ENCODE results near the gene RAD1.

Gene RAD1

GRCh38 chr5:34915139-34915855, at the start of gene RAD1, which contains the start of gene BRIX1:
RAD1 (minus strand) TSS chr5:34915504; CDS start chr5:34914892, 612 bp downstream.
BRIX1 (plus strand) TSS chr5:34915711; CDS start chr5:34915739, 28 bp downstream.
- no peak for TF ChIP-seq JUND (IDR thresholded peaks at IDR 0.05; ENCODE audit: low read depth)
- in situ Hi-C loops (cut with HindIII; ENCODE audit: low pct_unique_long_range_greater_than_20kb, low sequenced_read_pairs): no loop called here
- DNase-seq (ENCODE audit: low read depth in 1 of 2, low spot score in 1 of 2): peak; percentile 76 to 98

DNA sequence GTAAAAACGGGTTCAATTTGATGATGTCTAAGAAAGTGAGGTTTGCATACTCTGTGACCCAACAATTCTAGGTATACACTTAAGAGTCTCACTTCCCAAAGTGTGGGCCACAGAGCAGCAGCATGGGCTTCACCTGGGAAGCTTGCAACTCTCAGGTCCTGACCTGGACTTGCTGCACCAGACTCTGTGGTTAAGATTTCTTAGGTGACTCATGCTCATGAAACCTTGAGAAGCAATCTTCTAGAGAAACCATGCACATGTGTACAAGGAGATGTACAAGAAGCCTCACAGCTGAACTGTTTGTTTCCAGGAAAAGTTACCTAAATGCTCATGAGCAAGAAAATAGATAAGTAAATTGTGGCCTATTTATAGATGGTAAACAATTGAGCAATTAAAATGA, 44.0 kb upstream of the RAD1 start:
- no peak for DNase-seq (ENCODE audit: low read depth in 1 of 2, low spot score in 1 of 2)
- in situ Hi-C loops (cut with HindIII; ENCODE audit: low pct_unique_long_range_greater_than_20kb, low sequenced_read_pairs): no loop called here
- no peak for TF ChIP-seq JUND (IDR thresholded peaks at IDR 0.05; ENCODE audit: low read depth)

DNA sequence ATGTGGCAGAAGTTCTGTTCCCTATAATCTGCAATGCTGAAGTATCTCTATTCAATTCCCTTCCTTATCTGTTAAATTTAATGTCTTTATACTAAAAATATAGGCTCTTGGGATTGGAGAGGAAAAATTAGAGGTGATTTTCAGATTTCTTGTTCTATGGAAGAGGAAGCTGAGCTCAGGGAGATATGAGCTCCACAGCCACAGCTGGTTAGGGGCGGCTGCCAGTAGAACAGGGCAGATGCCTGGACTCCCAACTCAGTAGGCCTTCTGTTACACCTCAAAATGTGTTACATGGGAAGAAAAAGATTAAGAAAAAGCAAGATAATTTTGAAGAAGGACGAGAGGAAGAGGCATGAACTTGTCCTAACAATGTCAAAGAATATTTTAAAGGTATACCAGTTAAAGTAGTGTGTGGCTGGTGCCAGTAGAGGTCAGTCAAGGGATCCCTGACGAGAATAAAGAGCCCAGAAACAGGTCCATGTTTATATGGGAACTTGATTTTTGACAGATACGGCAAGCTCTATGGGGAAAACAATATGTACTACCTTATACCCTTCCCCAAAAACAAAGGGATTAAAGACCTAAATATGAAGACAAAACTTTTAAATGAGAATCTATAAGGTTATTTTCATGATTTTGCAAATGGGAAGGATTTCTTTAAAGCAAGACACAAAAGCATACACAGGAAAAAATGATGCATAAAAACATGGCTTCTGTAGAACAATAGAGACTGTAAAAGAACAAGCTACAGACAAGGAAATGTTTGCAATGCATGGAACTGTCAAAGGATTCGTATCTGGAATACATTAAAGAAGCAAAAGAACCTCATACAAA, 42.8 kb upstream of the RAD1 start:
- in situ Hi-C loops (cut with HindIII; ENCODE audit: low pct_unique_long_range_greater_than_20kb, low sequenced_read_pairs): no loop called here
- TF ChIP-seq JUND (IDR thresholded peaks at IDR 0.05; ENCODE audit: low read depth): no peak
- DNase-seq (ENCODE audit: low read depth in 1 of 2, low spot score in 1 of 2): peak; percentile 31 to 59

DNA sequence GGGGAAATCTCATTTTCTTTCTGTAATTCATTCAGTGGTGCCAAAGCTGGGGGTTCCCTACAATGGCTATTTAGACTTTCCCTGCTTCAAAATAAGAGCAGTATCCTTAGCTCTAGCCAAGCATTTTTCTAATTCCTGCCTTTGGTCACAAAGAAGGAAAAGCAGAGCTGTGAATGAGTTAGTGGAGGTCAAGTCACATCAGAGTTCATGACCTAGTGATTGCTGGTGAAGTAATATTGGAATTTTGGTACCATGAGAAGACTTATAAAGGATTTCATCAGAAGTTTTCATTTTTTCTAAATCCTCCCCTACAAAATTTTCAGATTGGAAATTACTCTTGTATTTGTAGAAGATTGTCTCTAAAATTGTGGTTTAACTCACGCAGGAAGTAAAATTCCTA, 42.0 kb upstream of the RAD1 start:
- TF ChIP-seq JUND (IDR thresholded peaks at IDR 0.05; ENCODE audit: low read depth): no peak
- DNase-seq (ENCODE audit: low read depth in 1 of 2, low spot score in 1 of 2): no peak
- in situ Hi-C loops (cut with HindIII; ENCODE audit: low pct_unique_long_range_greater_than_20kb, low sequenced_read_pairs): no loop called here

DNA sequence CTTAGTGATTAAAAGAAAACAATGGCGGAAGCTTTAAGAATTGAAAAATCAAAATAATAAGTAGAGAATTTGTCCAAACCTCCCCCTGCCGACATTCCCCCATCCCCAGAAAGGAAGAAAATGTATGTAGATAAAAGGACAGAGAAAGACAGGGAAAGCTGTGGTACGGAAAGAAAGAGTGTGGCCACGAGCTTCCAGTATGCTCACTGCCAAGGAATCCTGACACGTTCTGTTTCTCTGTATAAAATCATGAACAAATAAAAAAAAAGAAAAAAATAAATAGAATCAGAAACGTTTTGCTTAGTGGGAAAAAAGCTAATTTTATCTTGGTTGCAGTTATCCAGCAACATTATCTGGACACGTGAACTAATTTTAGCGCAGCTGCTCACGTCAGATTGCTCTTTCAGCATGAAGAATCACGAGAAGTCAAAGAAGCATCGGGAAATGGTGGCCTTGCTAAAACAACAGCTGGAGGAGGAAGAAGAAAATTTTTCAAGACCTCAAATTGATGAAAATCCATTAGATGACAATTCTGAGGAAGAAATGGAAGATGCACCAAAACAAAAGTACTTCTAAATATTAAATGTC, 29.2 kb upstream of the RAD1 start:
- DNase-seq (ENCODE audit: low read depth in 1 of 2, low spot score in 1 of 2): no peak
- no peak for TF ChIP-seq JUND (IDR thresholded peaks at IDR 0.05; ENCODE audit: low read depth)
- in situ Hi-C loops (cut with HindIII; ENCODE audit: low pct_unique_long_range_greater_than_20kb, low sequenced_read_pairs): no loop called here

GRCh38 chr5:34944044-34944443, 28.7 kb upstream of the RAD1 start:
- no peak for TF ChIP-seq JUND (IDR thresholded peaks at IDR 0.05; ENCODE audit: low read depth)
- in situ Hi-C loops (cut with HindIII; ENCODE audit: low pct_unique_long_range_greater_than_20kb, low sequenced_read_pairs): no loop called here
- DNase-seq (ENCODE audit: low read depth in 1 of 2, low spot score in 1 of 2): no peak

DNA sequence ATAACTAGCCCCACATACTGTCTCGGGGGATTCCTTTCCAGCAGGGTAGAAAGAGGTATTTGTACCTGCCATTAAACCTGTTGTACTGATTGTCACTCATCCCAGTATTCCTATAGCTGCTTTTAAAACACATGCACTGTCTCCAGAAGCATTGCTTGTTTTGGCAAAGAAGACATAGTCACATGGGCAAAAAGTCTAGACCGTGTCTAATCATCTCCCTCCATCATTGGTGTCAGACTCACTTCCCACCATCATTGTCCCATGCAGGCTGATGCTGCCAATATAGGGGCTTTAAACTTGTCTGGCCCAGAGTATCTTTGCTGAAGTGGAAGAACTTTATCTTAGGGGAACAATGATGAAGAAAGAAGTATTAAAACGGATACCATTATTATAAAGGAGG, 26.6 kb upstream of the RAD1 start:
- TF ChIP-seq JUND (IDR thresholded peaks at IDR 0.05; ENCODE audit: low read depth): no peak
- in situ Hi-C loops (cut with HindIII; ENCODE audit: low pct_unique_long_range_greater_than_20kb, low sequenced_read_pairs): no loop called here
- no peak for DNase-seq (ENCODE audit: low read depth in 1 of 2, low spot score in 1 of 2)

DNA sequence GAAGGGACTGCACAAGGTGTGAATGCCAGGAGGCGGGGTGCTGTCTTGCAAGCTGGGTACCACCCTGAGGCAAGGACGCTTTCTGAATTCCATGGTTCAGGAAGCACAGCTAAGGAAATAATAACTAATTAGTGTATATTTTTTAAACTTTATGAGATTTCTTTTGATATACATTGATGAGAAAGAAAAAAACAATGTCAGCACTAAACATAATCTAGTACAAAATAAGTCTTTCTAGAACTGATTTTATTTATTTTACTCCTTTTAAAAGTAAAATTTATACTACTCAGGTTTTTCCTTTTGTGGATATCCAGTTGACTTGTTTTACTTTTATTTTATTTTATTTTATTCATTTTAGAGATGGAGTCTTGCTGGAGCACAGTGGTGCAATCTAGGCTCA, 17.6 kb upstream of the RAD1 start:
- DNase-seq (ENCODE audit: low read depth in 1 of 2, low spot score in 1 of 2): no peak
- in situ Hi-C loops (cut with HindIII; ENCODE audit: low pct_unique_long_range_greater_than_20kb, low sequenced_read_pairs): no loop called here
- no peak for TF ChIP-seq JUND (IDR thresholded peaks at IDR 0.05; ENCODE audit: low read depth)

GRCh38 chr5:34930870-34931269, 15.6 kb upstream of the RAD1 start:
- DNase-seq (ENCODE audit: low read depth in 1 of 2, low spot score in 1 of 2): no peak
- no peak for TF ChIP-seq JUND (IDR thresholded peaks at IDR 0.05; ENCODE audit: low read depth)
- in situ Hi-C loops (cut with HindIII; ENCODE audit: low pct_unique_long_range_greater_than_20kb, low sequenced_read_pairs): no loop called here

- in situ Hi-C loops (cut with HindIII; ENCODE audit: low pct_unique_long_range_greater_than_20kb, low sequenced_read_pairs): no loop called here
- no peak for TF ChIP-seq JUND (IDR thresholded peaks at IDR 0.05; ENCODE audit: low read depth)
- no peak for DNase-seq (ENCODE audit: low read depth in 1 of 2, low spot score in 1 of 2)
These were observed 15.1 kb upstream of the RAD1 start for GRCh38 chr5:34930462-34930844.

GRCh38 chr5:34929720-34930461, 14.6 kb upstream of the RAD1 start:
- TF ChIP-seq JUND (IDR thresholded peaks at IDR 0.05; ENCODE audit: low read depth): no peak
- in situ Hi-C loops (cut with HindIII; ENCODE audit: low pct_unique_long_range_greater_than_20kb, low sequenced_read_pairs): no loop called here
- peak; percentile 76 to 95 for DNase-seq (ENCODE audit: low read depth in 1 of 2, low spot score in 1 of 2)

DNA sequence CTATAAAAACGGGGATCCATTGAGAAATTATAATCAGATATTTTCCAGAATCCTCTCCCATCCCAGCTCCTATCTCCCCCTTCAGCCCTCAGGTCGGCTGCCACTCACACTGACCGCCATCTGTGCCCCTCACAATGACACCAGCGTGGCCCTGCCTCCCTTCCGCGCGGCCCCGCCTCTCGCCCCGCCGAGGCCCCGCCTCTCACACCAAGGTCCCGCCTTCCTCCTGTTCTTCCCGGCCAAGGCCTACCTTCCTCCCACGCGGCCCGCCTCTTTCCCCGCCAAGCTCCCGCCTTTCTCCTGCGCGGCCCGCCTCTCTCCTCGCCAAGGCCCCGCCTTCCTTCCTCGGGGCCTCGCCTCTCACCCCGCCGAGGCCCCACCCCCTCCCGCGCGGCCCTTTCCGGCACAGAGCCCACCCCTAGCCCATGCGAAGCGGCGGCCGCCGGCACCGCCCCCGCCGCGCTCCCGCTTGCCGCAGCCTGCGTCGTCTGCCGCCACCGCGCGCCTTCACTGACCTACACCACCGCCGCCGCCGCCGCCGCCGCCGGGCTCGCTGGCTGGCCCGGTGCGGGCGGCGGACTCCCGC, 13.9 kb upstream of the RAD1 start, which contains the start of gene DNAJC21:
Gene DNAJC21 (plus strand): TSS at position 426 of the 586 bp plus-strand sequence. CDS start 261 bp downstream, outside the sequence.
- in situ Hi-C loops (cut with HindIII; ENCODE audit: low pct_unique_long_range_greater_than_20kb, low sequenced_read_pairs): no loop called here
- peak; percentile 91 to 98 for DNase-seq (ENCODE audit: low read depth in 1 of 2, low spot score in 1 of 2)
- no peak for TF ChIP-seq JUND (IDR thresholded peaks at IDR 0.05; ENCODE audit: low read depth)

All from T47D (cell line).